GM18511 (cell line): ENCODE measurements around the gene EVA1C.
"Not testable (repeated sequence)": the region's sequence is repeated elsewhere in the genome, so short reads cannot be mapped to it uniquely, and the experiment has no call there.

Source experiments
- ATAC-seq: cut with Tn5 transposase; IDR thresholded peaks from one replicate; pipeline ENCODE4 v1.9.1; 2021; ENCODE audit warnings: mild to moderate bottlenecking, moderate library complexity; ENCODE audit not compliant: unreplicated experiment

Gene EVA1C

GRCh38 chr21:32494934-32495709 lies 82.6 kb downstream of the EVA1C start:
- no peak for ATAC-seq

GRCh38 chr21:32496568-32496967 lies 84.1 kb downstream of the EVA1C start:
- no peak for ATAC-seq

- no peak for ATAC-seq
These were observed 86.9 kb downstream of the EVA1C start for GRCh38 chr21:32499249-32500055.

- not testable (repeated sequence) for ATAC-seq
These were observed 91.1 kb downstream of the EVA1C start for GRCh38 chr21:32503641-32504040.

- not testable (repeated sequence) for ATAC-seq
These were observed 93.3 kb downstream of the EVA1C start for GRCh38 chr21:32505767-32506166.

GRCh38 chr21:32506411-32506965 lies 94.0 kb downstream of the EVA1C start:
- not testable (repeated sequence) for ATAC-seq

GRCh38 chr21:32507342-32507919 lies 94.9 kb downstream of the EVA1C start:
- no peak for ATAC-seq

GRCh38 chr21:32508036-32508435 lies 95.5 kb downstream of the EVA1C start:
- not testable (repeated sequence) for ATAC-seq

GRCh38 chr21:32508558-32508957 lies 96.1 kb downstream of the EVA1C start:
- ATAC-seq, result no peak

- ATAC-seq, result not testable (repeated sequence)
These were observed 96.5 kb downstream of the EVA1C start for GRCh38 chr21:32508975-32509374.

- ATAC-seq, result no peak
These were observed 102.0 kb downstream of the EVA1C start for GRCh38 chr21:32514275-32515055.

GRCh38 chr21:32515874-32516273 lies 103.4 kb downstream of the EVA1C start:
- ATAC-seq, result no peak

- no peak for ATAC-seq
These were observed 104.5 kb downstream of the EVA1C start for GRCh38 chr21:32516756-32517649.

GRCh38 chr21:32519945-32520874 lies 107.7 kb downstream of the EVA1C start:
- no peak for ATAC-seq

- no peak for ATAC-seq
These were observed 108.6 kb downstream of the EVA1C start for GRCh38 chr21:32520875-32521735.

- ATAC-seq, result no peak
These were observed 109.3 kb downstream of the EVA1C start for GRCh38 chr21:32521736-32522355.

- no peak for ATAC-seq
These were observed 111.0 kb downstream of the EVA1C start for GRCh38 chr21:32523463-32523862.
